Subcutaneous abdominal adipose tissue (tissue), 5 donors: Measurements from ENCODE around the gene GRXCR1.

Experiments used
- H3K27ac ChIP-seq: one replicate; pipeline ENCODE4 v1.7.0; 2013; ENCODE audit warnings: low read depth, mild to moderate bottlenecking, inconsistent platforms, low read length, moderate library complexity
- H3K27me3 ChIP-seq, 5 donors: one replicate each; pipeline ENCODE4 v1.7.0; 2013; ENCODE audit warnings: low read length in 5 of 5, inconsistent platforms in 1 of 5; ENCODE audit not compliant: control insufficient read depth in 5 of 5, insufficient read depth in 4 of 5
- H3K36me3 ChIP-seq, 5 donors: one replicate each; pipeline ENCODE4 v1.7.0; 2013; ENCODE audit warnings: low read length in 5 of 5; ENCODE audit not compliant: control insufficient read depth in 5 of 5, insufficient read depth in 5 of 5
- H3K4me1 ChIP-seq, 5 donors: one replicate each; pipeline ENCODE4 v1.7.0; 2013; ENCODE audit warnings: low read length in 5 of 5, mild to moderate bottlenecking in 3 of 5, moderate library complexity in 1 of 5; ENCODE audit not compliant: control insufficient read depth in 5 of 5, insufficient read depth in 5 of 5
- H3K4me3 ChIP-seq, 5 donors: one replicate each; pipeline ENCODE4 v1.7.0; 2013; ENCODE audit warnings: low read length in 5 of 5, low read depth in 1 of 5
- H3K9ac ChIP-seq, 5 donors: one replicate each; pipeline ENCODE4 v1.7.0; 2013; ENCODE audit warnings: low read length in 5 of 5, mild to moderate bottlenecking in 4 of 5, moderate library complexity in 3 of 5
- H3K9me3 ChIP-seq, 5 donors: one replicate each; pipeline ENCODE4 v1.7.0; 2013; ENCODE audit warnings: low read length in 5 of 5; ENCODE audit not compliant: control insufficient read depth in 5 of 5
- donor health status: healthy.
- donor health status: healthy.
- donor health status: healthy.
- donor health status: healthy.
- donor health status: healthy.

GRXCR1 gene

DNA sequence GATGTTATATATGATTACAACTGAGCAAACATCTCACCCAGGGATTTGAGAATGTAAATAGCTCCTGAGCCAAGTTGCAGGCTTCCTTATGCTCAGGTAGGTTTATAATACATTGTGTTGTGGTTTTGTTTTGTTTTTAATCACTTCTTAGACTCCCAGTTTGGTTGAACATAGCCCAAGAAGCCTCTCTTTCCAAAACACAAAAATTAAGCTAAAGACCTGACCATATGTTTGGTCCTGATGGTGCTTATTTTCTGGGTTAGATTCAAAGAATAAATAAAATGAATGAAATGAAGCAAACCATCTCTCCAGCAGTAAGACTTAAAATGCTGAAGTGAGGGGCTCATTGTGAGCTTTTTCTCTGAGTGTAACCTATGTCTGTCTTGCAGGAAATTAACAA is 93.5 kb downstream of the GRXCR1 start:
- no peak overlapping the region for H3K4me3 ChIP-seq
- H3K27ac ChIP-seq = no peak overlapping the region
- H3K27me3 ChIP-seq = no peaks in the 10 kb centered on the region
- no peaks in the 10 kb centered on the region for H3K4me1 ChIP-seq
- no peak overlapping the region for H3K9ac ChIP-seq
- no peaks in the 10 kb centered on the region for H3K36me3 ChIP-seq
- peaks cover 0 to 9% (median 5%) of the 10 kb centered on the region in 5 donors for H3K9me3 ChIP-seq

DNA sequence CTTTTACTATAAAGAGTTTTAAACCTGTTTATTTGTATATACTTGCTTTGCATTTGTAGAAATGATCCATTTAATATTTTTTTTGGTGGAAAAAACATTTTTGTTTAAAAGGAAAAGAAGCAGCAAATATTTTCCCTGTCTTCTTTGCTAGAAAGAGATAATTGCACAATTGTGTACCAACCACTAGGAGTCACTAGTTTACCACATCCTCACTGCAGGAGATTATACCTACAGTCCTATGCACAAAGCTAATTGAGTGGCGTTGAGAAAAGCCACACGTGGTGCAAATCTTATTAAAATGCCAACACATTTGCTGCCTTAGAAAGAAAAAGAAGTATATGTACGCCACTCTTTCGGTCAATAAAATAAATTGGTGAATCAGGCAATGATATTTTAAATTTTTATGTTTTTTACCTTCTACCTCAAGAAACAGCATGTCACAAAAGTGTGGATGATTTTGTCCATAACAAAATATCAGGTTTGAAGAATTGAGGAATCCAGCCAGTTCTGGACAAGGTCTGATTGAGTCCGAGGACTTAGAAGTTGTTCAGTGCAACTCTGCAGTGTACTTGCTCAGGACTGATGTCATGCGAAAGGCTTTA is 102.9 kb downstream of the GRXCR1 start:
- no peaks in the 10 kb centered on the region for H3K36me3 ChIP-seq
- no peak overlapping the region for H3K27ac ChIP-seq
- no peak overlapping the region for H3K9ac ChIP-seq
- H3K27me3 ChIP-seq = no peaks in the 10 kb centered on the region
- peaks cover 0 to 5% (median 4%) of the 10 kb centered on the region in 5 donors for H3K9me3 ChIP-seq
- H3K4me1 ChIP-seq = no peaks in the 10 kb centered on the region
- no peak overlapping the region for H3K4me3 ChIP-seq

DNA sequence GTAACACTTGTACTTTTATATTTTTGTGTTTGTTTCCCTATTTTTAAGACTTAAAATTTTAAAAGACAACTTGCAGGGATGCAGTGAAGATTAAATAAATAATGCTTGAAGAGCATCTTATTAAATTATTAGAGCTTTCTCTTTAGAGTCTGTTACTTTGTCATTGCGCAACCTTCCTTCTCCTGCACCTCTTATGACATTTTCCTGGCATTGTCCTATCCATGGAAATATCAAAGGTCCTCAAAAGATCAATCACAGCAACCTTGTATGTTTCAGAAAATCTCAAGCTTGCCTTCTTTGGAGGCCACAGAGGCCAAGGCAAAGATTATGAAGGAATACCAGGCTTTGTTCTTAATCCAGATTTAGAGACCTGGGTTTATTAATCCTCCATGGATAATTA is 116.3 kb downstream of the GRXCR1 start:
- H3K4me1 ChIP-seq = no peaks in the 10 kb centered on the region
- no peaks in the 10 kb centered on the region for H3K36me3 ChIP-seq
- no peaks in the 10 kb centered on the region for H3K27me3 ChIP-seq
- no peak overlapping the region for H3K9ac ChIP-seq
- no peak overlapping the region for H3K27ac ChIP-seq
- peaks cover 0 to 13% (median 10%) of the 10 kb centered on the region in 5 donors for H3K9me3 ChIP-seq
- H3K4me3 ChIP-seq = no peak overlapping the region

DNA sequence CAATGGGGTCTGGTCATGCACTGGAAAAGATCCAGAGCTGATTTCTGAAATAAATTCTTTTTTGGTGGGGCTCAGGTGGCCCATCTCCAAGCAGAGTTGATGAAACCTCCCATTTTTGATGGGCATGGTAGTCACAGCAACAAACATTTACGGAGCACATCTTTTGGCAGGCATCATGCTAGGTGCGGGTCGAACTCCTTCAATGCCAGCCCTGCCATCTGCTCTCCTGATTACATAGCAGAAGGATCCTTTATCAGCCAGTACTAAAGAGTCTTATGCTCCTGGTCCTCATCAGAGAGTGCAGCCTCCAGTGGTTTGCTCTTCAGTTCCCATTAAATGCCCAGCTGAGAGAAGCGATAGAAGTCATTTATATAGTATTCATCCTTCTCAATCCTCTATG is 121.7 kb downstream of the GRXCR1 start:
- no peaks in the 10 kb centered on the region for H3K27me3 ChIP-seq
- H3K4me3 ChIP-seq = no peak overlapping the region
- no peaks in the 10 kb centered on the region for H3K36me3 ChIP-seq
- no peaks in the 10 kb centered on the region for H3K4me1 ChIP-seq
- no peaks in the 10 kb centered on the region for H3K9me3 ChIP-seq
- no peak overlapping the region for H3K9ac ChIP-seq
- H3K27ac ChIP-seq = no peak overlapping the region

DNA sequence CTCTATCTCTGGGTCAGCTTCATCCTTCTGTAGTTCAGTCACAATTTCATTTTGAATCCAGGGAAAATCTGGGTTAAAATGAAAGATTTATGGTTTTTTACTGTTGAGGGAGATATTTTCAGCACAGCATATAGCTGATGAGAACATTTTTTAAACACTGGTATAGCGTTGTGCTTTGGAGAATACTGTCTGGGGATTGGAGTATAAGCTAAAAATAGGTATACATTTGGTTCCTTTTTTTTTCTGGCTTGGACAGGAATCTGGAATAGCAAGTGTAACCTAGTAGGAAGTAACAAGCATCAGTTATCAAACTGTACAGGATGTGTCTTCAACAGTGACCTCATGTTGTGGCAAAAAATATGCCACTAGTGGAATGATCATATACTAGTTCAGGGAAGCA is 149.1 kb downstream of the GRXCR1 start:
- Histone ChIP-seq H3K36me3 (no peaks in the 10 kb centered on the region), H3K9me3 (no peaks in the 10 kb centered on the region), H3K27me3 (no peaks in the 10 kb centered on the region), H3K4me1 (no peaks in the 10 kb centered on the region), H3K4me3 (no peak overlapping the region), H3K9ac (no peak overlapping the region), H3K27ac (no peak overlapping the region)

DNA sequence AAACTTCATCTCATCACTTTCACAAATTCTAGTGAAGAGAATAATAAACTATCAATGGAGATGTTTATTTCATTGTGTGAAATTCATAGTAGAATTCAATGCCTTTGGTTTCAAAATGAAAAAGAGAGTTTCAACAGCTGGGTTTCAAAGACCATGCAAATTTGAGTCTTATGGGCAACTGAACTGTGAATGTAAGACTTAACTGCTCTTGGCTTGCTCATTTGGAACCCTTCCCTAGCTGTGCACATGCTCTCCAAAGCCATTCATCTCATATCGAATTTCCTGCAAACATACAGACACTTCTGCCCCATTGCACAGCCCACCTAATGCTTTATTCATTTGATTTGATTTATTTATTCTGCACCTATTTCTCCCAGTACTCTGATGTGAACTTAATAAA is 154.5 kb downstream of the GRXCR1 start:
- no peaks in the 10 kb centered on the region for H3K4me1 ChIP-seq
- no peak overlapping the region for H3K27ac ChIP-seq
- no peak overlapping the region for H3K4me3 ChIP-seq
- H3K36me3 ChIP-seq = no peaks in the 10 kb centered on the region
- no peaks in the 10 kb centered on the region for H3K27me3 ChIP-seq
- H3K9ac ChIP-seq = no peak overlapping the region
- no peaks in the 10 kb centered on the region for H3K9me3 ChIP-seq

DNA sequence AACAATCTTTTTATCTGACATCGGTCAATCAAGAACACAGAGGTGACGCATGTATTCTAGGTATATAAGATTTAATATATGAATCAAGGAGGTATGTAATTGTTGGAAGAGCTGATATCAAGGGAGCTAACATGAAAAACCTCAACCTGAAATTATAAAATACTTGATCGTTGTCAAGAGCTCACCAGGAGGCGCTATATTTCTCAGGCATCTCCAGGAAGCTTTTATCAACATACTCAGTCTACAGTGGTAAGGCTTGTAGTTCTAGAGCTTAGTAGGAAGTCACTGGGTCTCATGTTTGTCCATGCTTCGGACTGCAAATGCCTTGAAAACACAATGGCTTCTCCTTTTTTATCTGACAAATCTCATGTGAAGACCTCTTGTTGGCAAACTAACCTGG is 156.1 kb downstream of the GRXCR1 start:
- H3K27me3 ChIP-seq = no peaks in the 10 kb centered on the region
- H3K27ac ChIP-seq = no peak overlapping the region
- H3K36me3 ChIP-seq = no peaks in the 10 kb centered on the region

DNA sequence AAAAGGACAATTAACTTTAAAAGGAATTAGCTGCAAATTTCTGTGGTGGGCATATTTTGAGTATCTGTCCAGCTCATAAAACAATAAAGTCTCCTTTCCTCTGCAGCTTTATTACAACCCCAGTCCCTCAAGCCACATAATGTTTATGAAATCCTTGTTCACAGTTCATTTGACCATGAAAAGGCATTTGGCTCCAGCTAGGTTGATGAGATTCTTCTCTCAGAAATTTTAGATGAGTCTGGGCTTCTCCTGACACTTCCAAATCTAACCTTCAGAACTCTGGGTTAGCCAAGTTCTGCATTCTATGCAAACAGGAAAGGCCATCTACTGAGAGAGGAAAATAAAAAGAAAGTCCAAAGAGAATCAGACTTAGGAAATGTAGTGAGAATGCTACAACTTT is 156.8 kb downstream of the GRXCR1 start:
- H3K27ac ChIP-seq = no peak overlapping the region
- H3K9me3 ChIP-seq = no peaks in the 10 kb centered on the region

More for the DNA sequence above, 156.1 kb downstream of the GRXCR1 start:
- Histone ChIP-seq H3K9me3 (no peaks in the 10 kb centered on the region), H3K9ac (no peak overlapping the region), H3K4me3 (no peak overlapping the region), H3K4me1 (no peaks in the 10 kb centered on the region)

DNA sequence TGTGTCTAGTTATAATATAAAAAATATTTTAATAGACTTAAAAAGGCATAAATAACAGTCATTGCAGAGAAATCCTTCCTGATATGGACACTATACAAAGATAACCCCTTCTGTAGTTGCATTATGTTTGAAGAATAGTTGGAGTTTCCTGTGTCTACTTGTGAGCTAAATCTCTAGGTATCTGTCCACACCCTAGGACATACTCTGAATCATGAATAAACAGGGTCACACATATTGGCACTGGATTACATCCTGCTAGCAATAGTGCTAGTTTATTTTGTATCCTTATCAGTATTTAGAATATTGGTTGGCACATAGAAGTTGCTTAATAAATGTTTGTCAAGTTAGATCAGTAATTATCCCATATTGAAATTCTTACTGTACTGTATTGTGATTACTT is 173.9 kb downstream of the GRXCR1 start:
- Histone ChIP-seq H3K9me3 (peaks cover 0 to 6% (median 0%) of the 10 kb centered on the region in 5 donors), H3K4me3 (no peak overlapping the region), H3K27ac (no peak overlapping the region), H3K36me3 (no peaks in the 10 kb centered on the region), H3K9ac (no peak overlapping the region), H3K4me1 (no peaks in the 10 kb centered on the region), H3K27me3 (no peaks in the 10 kb centered on the region)

More for the DNA sequence above, 156.8 kb downstream of the GRXCR1 start:
- Histone ChIP-seq H3K36me3 (no peaks in the 10 kb centered on the region), H3K4me1 (no peaks in the 10 kb centered on the region), H3K27me3 (no peaks in the 10 kb centered on the region), H3K4me3 (no peak overlapping the region), H3K9ac (no peak overlapping the region)

DNA sequence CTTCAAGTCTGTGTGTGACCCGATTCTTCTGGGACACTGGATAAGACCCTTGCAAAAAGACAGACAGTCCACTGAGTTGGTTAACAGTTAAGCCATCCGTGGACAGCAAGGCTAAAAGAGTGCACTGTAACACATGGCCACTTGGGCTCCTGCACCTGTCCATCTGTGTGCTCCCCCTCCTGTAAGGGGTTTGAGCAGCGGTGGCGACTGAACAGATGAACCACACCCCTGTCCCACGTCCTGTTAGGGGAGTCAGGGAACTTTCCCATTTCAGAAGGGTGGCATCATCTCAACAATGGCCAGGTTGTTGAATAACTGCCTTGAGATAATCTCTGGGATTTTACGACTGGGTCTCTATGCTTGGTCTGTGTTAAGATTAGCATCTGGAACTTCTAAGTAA is 178.6 kb downstream of the GRXCR1 start:
- H3K27me3 ChIP-seq = no peaks in the 10 kb centered on the region
- no peak overlapping the region for H3K4me3 ChIP-seq
- no peak overlapping the region for H3K9ac ChIP-seq
- no peaks in the 10 kb centered on the region for H3K4me1 ChIP-seq
- no peak overlapping the region for H3K27ac ChIP-seq
- H3K36me3 ChIP-seq = no peaks in the 10 kb centered on the region
- peaks cover 0 to 13% (median 3%) of the 10 kb centered on the region in 5 donors for H3K9me3 ChIP-seq
